GM12875 (cell line): Measurements from ENCODE around the gene ATCAY.

ENCODE experiments used
- H3K4me3 ChIP-seq: one replicate; pipeline ENCODE4 v1.5.1; 2011; ENCODE audit warnings: low read depth, low read length, control low read depth
- CTCF ChIP-seq: IDR thresholded peaks from 2 replicates; pipeline ENCODE4 v1.5.1; 2011; ENCODE audit warnings: low read depth, mild to moderate bottlenecking, control low read depth, inconsistent platforms, low read length, moderate library complexity, borderline replicate concordance; ENCODE audit not compliant: insufficient read depth

ATCAY gene

GRCh38 chr19:3880471-3881271, at the start of gene ATCAY:
Gene ATCAY (plus strand): TSS chr19:3880685. CDS start chr19:3885768, 5,083 bp downstream.
- no peak within 1 kb of the TSS for H3K4me3 ChIP-seq
- no peak for TF ChIP-seq CTCF

- no peak overlapping the region for H3K4me3 ChIP-seq
- TF ChIP-seq CTCF, result no peak
Measured at GRCh38 chr19:3831601-3832000, 48.9 kb upstream of the ATCAY start.

DNA sequence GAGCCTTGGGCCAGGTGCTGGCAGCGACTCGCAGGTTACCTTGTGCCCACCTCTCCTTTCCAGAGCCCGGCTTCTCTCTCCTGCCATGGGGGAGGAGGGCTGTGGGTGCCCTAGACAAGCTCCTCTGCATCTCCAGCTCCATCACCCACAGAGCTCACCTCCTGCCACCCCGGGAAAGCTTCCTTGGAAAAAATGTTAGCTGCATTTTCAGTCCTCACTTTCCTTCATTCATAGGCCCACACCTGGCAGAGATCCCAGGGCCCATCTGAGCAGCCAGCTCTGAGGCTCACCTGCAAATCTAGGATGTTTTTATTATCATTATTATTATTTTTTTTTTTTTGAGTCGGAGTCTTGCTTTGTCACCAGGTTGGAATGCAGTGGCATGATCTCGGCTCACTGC, 48.5 kb upstream of the ATCAY start:
- TF ChIP-seq CTCF, result no peak
- no peak overlapping the region for H3K4me3 ChIP-seq

GRCh38 chr19:3833578-3834348, 46.7 kb upstream of the ATCAY start:
- no peak overlapping the region for H3K4me3 ChIP-seq
- TF ChIP-seq CTCF, result no peak

GRCh38 chr19:3834349-3835054, 46.0 kb upstream of the ATCAY start:
- H3K4me3 ChIP-seq, result no peak overlapping the region
- no peak for TF ChIP-seq CTCF

DNA sequence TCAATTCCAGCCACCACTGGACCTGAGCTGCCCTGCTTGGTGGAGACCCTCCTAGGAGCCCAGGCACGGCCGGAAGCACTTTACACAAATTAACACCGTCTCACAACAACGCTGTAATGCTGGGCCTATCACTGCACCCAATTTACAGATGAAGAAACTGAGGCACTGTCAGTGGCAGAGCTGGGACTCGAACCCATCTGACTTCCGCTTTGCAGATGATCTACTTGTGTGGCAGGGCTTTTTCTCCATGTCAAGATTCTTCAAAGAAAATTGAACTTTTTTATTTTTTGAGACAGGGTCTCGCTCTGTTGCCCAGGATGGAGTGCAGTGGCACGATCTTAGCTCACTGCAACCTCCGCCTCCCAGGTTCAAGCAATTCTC, 45.4 kb upstream of the ATCAY start:
- no peak overlapping the region for H3K4me3 ChIP-seq
- TF ChIP-seq CTCF, result no peak
